IPS-11a (cell line): ENCODE results near the gene MYO5C.
A peak's percentile ranks its signal among the peaks of the same experiment; 100 is the strongest.
"Not testable (repeated sequence)": the region's sequence is repeated elsewhere in the genome, so short reads cannot be mapped to it uniquely, and the experiment has no call there.

Experiments
- H3K4me3 ChIP-seq: one replicate; pipeline ENCODE4 v1.5.1; 2013; ENCODE audit warnings: low read depth, low read length, control low read depth

Gene MYO5C

DNA sequence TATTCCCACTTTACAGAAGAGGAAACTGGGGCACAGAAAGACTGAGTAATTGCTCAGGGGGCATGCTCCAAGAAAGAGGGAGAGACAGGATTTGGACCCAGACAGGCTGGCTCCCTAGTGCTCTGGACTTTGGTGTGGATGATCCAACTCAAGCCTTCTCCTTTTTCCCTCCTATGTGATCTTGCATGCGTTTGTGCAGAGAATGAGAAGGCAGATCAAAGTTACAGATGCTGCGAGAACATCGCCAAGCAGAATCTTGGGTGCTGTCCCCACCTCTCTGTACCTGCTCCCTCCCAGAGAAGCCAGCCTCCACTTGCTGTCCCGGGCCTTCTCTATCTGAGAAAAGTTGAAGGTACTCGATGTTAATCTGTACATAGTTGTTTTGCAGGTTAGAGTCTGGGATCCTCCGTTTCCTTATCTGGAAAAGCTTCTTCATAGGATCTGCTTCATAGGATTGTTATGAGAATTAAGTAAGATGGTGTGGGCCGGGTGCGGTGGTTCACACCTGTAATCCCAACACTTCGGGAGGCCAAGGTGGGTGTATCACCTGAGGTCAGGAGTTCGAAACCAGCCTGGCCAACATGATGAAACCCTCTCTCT is 114.7 kb downstream of the MYO5C start:
- H3K4me3 ChIP-seq: no peak overlapping the region

DNA sequence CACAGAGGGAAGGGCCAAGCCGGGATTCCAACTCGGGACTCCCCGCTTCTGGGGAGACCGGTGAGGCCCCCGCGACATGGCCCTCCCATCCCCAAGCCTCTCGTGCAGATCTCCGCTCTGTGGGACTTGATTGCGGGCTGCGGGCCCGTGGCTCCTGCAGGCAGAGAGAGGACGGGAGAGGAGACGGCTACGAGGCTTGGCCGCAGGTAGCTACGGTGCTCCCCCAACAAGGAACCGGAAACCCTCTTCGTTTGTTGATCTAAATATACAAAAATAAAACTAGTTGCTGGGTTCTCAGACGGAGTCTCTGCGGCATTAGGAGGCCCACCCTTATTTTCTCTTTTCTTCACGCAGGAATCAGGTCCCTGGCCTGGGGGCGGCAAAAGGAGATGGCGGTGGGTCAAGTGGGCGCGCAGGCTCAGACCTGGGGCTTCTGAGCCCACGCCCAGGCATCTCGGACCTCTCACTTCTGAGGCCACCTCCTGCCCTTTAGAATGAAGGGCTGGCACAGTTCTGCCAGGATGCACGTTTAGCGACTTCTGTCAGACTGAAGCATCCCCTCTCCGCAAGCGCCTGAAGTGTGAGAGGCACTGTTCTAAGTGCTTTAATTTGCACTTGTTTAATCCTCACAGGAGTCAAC is 115.3 kb downstream of the MYO5C start:
- H3K4me3 ChIP-seq: peak overlapping the region; percentile 84

DNA sequence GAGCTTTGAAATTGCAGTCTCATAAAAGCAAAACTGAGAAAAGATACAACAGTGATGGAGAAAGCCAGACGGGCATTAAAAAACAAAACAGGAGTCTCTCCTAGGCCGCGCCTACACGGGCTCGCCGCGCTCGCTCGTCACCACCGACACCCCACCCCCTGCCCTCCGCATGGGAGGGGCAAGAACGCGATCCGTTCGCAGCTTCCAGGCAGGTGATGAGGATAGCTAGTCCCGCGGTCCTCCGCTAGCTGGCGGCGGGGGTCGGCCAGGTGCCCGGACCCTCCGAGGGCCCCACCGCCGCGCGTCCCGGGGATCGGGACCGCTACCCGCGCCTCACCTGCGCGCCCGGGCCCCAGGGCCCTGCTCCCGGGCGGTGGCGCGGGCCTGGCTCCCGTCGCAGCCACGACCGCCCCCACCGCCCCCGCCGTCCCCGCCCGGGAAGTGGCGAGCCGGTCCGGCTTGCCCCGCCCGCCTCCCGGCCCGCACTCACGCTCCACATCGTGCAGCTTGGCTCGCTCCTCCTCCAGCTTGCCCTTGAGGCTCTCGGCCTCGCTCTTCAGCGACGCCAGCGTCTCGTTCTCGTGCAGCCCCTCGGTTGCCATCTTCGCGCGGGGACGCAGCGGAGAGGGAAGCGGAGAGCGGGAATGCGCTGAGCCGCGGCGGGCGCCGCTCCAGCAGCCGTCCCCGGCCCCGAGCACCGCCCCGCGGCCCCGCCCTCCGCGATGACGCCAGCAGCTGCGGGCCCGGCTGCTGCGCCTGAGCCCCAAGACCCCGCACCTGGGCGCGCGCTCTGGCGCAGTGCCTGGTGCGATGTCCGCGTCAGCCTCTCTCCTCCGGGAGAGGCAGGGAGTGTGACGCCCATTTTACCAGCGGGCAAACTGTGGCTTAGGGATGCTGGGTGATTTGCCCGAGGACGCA is 116.1 kb downstream of the MYO5C start:
- H3K4me3 ChIP-seq: peak overlapping the region; percentile 84

DNA sequence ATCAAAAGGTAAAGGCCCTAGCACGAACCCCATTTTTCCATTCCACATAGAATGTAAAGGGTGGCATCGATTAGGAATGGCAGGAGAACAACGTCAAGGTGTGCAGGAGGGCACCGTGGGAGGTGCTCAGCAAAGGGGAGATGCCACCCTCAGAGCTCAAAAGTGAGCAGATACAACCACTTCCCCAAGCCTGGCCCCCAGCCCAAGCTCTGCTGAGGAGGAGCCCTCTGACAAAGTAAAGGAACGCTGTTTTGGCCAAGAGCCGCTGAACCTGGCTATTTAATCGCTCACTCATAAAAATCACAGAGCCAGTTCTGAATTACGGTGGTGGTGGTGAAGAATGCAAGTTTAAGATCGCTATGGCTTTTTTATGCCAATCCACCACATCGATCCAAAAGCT is 116.8 kb downstream of the MYO5C start:
- H3K4me3 ChIP-seq: peak overlapping the region; percentile 84

DNA sequence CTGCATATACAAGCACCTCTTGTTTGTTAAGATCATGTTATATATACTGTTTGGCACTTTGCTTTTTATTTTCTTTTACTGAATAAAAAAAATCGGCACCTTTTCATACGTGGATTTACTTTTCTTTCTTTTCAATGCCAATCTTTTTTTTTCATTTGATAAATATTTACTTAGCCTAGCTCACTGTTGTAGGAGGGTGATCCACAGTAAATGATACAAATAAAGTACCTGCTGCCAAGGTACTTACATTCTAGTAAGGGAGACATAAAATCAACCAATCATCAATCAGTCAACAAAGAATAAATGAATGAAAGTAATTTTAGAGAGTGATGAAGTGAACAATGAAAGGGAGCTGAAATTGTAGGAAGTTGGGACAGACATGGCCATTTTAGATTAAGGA is 122.7 kb downstream of the MYO5C start:
- H3K4me3 ChIP-seq: no peak overlapping the region

DNA sequence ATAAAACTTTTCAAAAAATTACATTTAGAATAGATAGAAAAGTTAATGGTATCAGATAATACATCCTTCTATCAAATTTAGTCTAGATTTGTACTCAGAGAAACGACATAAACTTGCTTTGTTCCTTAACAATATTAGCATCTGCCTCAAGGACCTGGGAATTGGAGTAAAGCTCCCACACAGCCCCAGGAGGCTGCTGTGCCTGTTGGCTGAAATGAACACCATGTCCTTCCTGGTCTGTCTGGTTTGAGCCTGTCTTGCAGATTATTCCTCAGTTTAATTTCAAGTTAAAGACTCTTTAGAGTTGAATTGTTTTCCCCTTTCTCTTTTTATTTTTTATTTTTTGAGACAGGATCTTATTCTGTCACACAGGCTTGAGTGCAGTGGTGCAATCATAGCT is 123.8 kb downstream of the MYO5C start:
- H3K4me3 ChIP-seq: no peak overlapping the region

DNA sequence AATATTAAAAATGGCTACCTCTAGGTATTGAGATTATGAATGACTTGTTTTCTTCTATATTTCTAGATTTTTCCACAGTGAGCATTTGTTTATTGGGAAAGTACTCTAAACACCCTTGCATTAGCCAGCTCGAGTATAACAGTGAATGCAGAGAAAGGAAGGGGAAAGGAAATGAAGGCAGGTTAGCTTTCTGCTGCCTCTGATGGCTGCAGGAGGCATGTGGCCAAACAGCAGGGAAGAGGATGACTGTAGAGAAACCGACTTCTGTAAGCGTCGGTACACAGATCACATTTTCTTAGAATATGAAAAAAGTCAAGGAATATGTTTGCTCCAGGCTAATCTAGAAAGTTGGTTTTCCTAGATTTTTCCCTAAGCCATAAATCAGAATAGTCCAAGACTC is 124.2 kb downstream of the MYO5C start:
- no peak overlapping the region for H3K4me3 ChIP-seq

DNA sequence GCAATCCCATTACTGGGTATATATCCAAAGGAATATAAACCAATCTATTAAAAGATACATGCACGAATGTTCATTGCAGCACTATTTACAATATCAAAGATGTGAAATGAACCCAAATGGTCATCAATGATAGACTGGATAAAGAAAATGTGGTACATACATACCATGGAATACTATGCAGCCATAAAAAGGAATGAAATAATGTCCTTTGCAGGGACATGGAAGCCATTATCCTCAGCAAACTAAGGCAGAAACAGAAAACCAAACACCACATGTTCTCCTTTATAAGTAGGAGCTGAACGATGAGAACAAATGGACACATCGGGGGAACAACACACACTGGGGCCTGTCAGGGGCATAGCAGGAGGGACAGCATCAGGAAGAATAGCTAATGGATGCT is 125.4 kb downstream of the MYO5C start:
- H3K4me3 ChIP-seq: not testable (repeated sequence)

DNA sequence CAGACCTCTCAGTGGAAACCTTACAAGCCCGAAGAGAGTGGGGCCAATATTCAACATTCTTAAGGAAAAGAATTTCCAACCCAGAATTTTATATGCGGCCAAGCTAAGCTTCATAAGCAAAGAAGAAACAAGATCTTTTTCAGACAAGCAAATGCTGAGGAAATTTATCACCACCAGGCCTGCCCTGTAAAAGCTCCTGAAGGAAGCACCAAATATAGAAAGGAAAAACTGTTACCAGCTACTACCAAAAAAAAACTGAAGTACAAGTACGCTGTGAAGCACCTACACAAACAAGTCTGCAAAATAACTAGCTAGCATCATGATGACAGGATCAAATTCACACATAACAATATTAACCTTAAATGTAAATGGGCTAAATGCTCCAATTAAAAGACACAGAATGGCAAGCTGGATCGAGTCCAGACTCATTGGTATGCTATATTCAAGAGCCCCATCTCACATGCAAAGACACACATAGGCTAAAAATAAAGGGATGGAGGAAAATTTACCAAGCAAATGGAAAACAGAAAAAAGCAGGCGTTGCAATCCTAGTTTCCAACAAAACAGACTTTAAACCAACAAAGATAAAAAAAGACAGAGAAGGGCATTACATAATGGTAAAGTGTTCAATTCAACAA is 130.0 kb downstream of the MYO5C start:
- not testable (repeated sequence) for H3K4me3 ChIP-seq

DNA sequence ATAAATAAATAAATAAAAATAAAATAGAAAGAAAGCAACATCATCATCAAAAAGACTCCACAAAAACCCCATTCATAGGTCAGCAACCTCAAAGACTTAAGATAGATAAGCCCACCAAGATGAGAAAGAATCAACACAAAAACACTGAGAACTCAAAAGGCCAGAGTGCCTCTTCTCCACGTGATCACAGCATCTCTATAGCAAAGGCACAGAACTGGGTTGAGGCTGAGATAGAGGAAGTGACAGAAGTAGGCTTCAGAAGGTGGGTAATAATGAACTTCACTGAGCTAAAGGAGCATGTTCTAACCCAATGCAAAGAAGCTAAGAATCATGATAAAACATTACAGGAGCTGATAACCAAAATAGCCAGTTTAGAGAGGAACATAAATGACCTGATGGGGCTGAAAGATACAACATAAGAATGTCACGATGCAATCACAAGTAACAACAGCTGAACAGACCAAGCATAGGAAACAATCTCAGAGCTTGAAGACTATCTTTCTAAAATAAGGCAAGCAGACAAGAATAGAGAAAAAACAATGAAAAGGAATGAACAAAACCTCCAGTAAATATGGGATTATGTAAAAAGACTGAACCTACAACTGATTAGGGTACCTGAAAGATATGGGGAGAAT is 130.9 kb downstream of the MYO5C start:
- H3K4me3 ChIP-seq: no peak overlapping the region

DNA sequence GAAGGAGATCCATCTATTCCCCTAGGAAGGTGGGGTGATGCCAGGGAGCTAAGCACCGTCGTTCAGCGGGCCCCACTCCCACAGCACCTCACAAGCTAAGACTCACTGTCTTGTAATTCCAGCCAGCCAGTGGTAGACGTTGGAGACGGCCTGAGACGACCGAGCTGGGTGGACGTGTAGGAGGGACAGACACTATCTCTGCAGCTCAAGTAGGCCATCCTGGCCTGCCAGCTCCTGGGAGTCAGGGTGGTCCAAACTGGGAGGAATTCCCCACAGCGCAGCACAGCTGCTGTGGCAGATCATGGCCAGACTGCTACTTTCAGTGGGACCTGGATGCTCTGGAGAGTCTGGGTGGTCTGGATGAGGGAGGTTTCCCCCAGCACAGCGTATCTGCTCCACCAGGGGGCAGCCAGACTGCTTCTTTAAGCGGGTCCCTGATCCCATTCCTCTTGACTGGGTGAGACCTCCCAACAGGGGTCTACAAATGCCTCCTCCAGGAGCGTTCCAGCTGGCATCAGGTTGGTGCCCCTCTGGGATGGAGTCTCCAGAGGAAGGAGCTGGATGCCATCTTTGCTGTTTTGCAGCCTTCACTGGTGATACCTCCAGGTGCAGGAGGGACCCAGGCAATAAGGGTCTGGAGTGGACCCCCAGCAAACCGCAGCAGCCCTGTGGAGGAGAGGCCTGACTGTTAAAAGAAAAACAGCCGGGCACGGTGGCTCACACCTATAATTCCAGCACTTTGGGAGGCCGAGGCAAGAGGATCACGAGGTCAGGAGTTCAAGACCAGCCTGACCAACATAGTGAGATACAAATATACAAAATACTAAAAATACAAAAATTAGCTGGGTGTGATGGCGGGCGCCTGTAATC is 132.0 kb downstream of the MYO5C start:
- H3K4me3 ChIP-seq: no peak overlapping the region

DNA sequence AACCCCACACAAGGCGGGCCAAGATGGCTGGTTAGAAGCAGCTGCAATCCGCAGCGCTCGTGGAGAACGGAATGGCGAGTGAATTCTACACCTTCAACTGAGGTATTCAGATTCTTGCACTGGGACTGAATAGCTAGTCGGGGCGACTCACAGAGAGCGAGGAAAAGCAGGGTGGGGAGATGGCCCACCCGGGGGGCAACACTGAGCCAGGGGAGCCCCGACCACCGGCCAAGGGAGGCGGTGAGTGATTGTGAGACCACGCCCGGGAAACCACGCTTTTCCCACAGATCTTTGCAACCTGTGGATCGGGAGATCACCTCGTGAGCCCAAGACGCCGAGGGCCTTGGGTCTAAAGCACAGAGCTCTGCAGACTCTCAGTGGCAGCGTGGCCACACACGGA is 132.7 kb downstream of the MYO5C start:
- no peak overlapping the region for H3K4me3 ChIP-seq

DNA sequence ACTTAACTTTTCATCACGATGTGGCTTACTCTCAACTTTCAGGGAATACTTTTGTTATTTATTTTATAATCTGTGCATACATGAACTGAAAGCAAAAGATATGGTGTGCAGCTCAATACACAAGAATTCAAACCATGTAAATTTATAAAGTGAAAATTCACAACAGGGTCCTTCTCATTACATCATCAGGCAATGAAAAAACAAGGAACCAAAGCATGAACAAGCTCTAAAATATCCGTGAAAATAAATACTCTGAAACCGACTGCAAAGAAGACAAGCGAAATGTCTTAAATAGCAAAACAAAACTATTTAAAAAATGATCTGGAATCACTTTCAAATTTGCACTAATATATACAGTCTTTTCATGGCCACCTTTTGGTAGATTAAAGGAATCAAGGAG is 133.3 kb downstream of the MYO5C start:
- H3K4me3 ChIP-seq: no peak overlapping the region

DNA sequence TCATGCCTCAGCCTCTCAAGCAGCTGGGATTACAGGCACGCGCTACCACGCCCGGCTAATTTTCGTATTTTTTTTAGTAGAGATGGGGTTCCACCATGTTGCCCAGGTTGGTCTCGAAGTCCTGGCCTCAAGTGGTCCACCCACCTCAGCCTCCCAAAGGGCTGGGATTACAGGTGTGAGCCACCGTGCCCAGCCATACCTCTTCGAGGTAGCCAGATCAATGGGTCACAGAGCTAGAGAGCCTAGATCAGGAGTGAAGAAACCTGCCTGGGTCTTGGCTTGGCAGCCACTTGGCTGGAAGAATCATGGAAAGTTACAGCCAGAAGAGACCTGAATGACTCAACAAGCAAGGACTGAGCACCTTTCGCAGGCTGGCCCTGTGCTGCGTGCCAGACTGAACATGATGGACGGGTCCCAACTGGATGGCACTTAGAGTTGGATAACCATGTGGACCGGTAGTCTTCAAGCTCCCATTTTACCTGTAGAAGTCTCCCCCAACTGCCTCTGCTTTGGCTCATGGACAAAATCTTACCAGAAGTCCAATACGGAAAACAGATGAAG is 134.1 kb downstream of the MYO5C start:
- no peak overlapping the region for H3K4me3 ChIP-seq

DNA sequence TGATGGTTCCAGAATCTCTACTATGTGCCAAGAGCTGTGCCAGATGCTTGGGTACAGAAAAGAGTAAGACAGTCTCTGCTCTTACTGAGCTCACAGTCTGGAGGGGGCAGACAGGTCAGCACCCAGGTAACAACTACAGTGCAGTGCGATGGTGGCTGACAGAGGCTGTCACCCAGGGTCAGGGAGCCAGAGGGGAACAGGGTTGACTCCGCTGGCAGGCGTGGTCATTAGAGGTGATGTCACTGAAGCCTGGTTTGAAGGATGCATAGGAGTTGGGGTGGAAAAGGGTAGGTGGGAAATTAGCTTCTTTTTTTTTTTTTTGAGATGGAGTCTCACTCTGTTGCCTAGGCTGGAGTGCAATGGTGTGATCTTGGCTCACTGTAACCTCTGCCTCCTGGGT is 136.0 kb downstream of the MYO5C start:
- no peak overlapping the region for H3K4me3 ChIP-seq

DNA sequence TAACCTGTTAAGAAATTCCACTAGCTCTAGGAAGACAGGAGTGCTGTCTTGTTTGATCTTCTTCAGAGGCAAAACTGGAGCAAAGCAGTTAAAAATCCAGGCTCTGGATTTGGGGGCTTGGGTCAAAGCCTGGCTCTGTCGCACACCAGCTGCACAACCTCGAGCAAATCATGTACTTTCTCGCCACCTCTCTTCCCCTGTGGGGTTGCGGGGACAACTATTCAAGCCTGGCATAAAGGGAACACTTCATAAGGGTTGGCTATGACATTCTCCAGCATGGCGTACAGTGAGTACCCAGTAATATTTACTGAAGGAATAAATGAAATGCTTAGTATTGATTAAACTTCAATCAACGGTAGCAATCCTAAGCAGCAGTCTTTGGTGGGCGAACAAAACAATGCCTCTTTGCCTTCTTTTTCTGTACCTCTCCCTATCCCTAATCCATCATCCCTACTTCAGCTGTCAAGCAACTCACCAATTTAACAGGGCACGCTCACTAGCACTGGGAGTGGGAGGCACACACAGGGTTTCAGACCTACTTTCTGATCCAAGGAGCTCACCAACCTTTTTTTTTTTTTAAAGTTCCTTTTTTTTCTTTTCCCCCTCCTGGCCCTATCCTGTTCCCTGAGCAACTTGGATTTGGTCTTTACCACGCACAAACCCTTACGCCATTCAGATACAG is 137.4 kb downstream of the MYO5C start:
- no peak overlapping the region for H3K4me3 ChIP-seq

DNA sequence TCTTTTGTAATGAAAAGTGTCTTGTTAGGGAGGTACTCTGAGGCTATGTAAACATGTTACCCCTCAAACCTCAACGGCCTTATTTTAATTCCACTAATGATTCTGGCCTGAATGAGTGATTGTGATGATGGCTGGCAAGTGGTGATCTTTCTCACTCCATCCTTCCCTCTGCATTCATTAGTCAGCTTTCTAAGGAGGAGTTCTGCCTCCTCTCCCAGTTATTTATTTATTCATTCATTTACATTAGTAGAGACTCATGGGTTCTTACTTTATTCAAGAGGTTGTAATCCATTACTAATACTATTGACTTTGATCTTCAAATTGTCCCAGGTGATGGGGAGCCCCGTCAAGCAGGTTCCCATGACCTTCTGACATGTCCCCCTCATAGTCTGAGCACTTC is 139.7 kb downstream of the MYO5C start:
- no peak overlapping the region for H3K4me3 ChIP-seq

DNA sequence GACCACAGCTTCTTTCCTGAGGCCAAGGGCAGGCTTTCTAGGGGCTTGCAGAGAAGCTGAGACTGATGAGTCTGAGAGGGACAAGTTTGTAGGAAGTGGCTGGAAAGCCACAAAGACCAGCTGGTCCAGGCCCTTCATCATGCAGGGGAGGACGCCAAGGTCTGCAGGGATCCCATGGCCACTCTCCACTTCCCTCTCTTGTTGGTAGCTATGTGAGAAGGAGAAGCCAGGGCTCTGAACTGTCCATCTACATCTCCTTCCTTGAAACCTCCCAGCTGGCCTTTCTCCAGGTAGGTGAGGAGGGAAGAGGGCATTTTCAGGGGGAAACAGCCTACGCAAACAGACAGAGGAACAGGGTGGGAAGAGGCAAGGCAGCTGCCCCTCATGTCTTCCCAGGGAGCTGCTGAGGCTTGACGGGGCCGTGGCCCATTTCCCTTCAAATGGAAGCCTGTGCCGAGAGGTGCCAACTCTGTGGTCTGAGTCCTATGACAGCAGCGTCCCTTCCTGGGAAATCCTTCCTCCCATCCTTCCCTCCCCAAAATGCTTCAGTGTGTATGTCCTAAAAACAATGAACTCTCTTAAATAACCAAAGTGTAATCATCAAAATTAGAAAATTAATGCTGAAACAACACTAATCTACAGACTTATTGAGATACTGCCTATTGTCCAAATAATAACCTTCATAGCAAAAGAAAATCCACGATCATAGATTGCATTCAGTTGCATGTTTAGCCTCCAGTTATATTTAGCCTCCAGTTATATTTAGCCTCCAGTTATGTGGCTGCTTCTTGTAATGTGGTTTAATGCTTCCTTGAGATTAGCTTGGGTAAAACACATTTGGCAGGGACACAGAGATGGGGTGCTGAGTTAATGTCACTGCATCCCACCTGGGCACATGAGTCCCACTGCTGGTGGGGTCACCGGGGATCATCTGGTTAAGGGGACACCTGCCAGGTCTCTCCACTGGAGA is 140.4 kb downstream of the MYO5C start:
- H3K4me3 ChIP-seq: no peak overlapping the region
